Measurements from ENCODE around the gene PXYLP1.

The PXYLP1 gene

GRCh38 chr3:141326123-141326522 is 94.5 kb downstream of the PXYLP1 start:
- DNase-seq (ENCODE audit: low read depth), result no peak

GRCh38 chr3:141326626-141327025 is 95.0 kb downstream of the PXYLP1 start:
- DNase-seq (ENCODE audit: low read depth), result no peak

GRCh38 chr3:141328286-141329166 is 96.9 kb downstream of the PXYLP1 start:
- DNase-seq (ENCODE audit: low read depth), result no peak

GRCh38 chr3:141330235-141330634 is 98.6 kb downstream of the PXYLP1 start:
- DNase-seq (ENCODE audit: low read depth), result no peak

GRCh38 chr3:141330718-141331376 is 99.2 kb downstream of the PXYLP1 start:
- DNase-seq (ENCODE audit: low read depth), result no peak

GRCh38 chr3:141331377-141332318 is 100.0 kb downstream of the PXYLP1 start:
- DNase-seq (ENCODE audit: low read depth), result no peak

- no peak for DNase-seq (ENCODE audit: low read depth)
Measured at GRCh38 chr3:141332416-141332815, 100.8 kb downstream of the PXYLP1 start.

GRCh38 chr3:141333836-141334626 is 102.4 kb downstream of the PXYLP1 start:
- no peak for DNase-seq (ENCODE audit: low read depth)

GRCh38 chr3:141334627-141335250 is 103.1 kb downstream of the PXYLP1 start:
- no peak for DNase-seq (ENCODE audit: low read depth)

GRCh38 chr3:141335531-141336061 is 104.0 kb downstream of the PXYLP1 start:
- no peak for DNase-seq (ENCODE audit: low read depth)

- no peak for DNase-seq (ENCODE audit: low read depth)
Measured at GRCh38 chr3:141336672-141337522, 105.3 kb downstream of the PXYLP1 start.

- no peak for DNase-seq (ENCODE audit: low read depth)
Measured at GRCh38 chr3:141337523-141337854, 105.9 kb downstream of the PXYLP1 start.

GRCh38 chr3:141337991-141338390 is 106.4 kb downstream of the PXYLP1 start:
- no peak for DNase-seq (ENCODE audit: low read depth)

GRCh38 chr3:141338881-141339280 is 107.3 kb downstream of the PXYLP1 start:
- no peak for DNase-seq (ENCODE audit: low read depth)

- DNase-seq (ENCODE audit: low read depth), result no peak
Measured at GRCh38 chr3:141341536-141341935, 109.9 kb downstream of the PXYLP1 start.

GRCh38 chr3:141342386-141342785 is 110.8 kb downstream of the PXYLP1 start:
- DNase-seq (ENCODE audit: low read depth), result no peak

GRCh38 chr3:141343077-141343476 is 111.5 kb downstream of the PXYLP1 start:
- DNase-seq (ENCODE audit: low read depth), result no peak

GRCh38 chr3:141343865-141344271 is 112.2 kb downstream of the PXYLP1 start:
- DNase-seq (ENCODE audit: low read depth), result no peak

All from activated T-helper 1 cell treated with Interleukin-2 at 50 U/mL for 16 hours (primary cell).